Stimulated activated CD4-positive, alpha-beta T cell treated with anti-CD3 and anti-CD28 coated beads, TNF-alpha, amount 100 ng/mL, for 24 hours (primary cell): ENCODE measurements around the gene PRMT7.

Source experiments
- DNase-seq, 3 experiments: peaks; one replicate each; pipeline ENCODE4 v3.0.0-alpha.2; 2020; ENCODE audit warnings: low read depth in 3 of 3

PRMT7 gene

DNA sequence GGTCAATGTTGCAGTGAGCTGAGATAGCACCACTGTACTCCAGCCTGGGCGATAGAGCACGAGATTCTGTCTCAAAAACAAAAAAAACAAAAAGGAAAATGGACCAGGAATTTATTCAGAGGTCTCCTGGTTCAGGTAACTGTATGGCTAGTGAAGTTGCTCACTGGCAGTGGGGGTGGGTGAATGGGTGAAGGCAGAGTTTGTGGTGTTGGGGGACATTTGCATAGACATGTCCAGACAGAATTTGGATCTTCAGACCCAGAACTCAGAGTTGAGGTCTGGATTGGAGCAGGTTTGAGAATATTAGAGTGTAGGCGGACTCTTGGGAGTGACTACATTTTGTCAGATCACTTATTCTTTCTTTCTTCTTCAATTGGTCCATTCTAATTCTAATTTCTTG lies 82.5 kb downstream of the PRMT7 start:
- DNase-seq, result no peak

DNA sequence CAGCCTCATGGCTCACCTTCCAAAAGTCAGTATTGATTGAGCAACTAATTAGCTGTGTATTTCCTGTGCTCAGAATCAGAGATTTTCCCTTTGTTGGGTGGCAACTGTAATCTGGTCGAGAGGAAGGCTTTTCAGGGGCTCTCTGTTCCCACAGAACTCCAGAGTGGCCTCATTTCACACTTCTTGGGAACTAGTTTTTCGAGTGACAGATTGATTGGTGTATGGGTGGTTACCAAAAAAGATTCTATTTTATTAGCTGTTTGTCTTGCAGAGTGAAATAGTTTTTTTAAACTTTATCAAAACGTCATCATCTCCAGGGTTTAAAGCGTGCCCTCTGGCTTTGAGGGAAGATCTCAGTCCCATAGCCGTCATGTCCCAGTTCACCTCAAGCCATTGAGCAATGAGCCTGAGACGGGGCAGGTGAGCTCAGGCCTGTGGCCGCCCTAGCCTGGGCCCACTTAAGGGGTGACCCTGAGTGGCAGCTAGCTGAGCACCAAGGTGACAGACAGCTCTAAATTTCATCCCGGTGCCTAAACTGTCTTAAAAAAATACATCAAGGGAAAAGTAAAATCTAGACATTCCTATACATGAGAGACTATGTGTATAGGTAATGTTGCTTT lies 84.5 kb downstream of the PRMT7 start:
- DNase-seq, result no peak

DNA sequence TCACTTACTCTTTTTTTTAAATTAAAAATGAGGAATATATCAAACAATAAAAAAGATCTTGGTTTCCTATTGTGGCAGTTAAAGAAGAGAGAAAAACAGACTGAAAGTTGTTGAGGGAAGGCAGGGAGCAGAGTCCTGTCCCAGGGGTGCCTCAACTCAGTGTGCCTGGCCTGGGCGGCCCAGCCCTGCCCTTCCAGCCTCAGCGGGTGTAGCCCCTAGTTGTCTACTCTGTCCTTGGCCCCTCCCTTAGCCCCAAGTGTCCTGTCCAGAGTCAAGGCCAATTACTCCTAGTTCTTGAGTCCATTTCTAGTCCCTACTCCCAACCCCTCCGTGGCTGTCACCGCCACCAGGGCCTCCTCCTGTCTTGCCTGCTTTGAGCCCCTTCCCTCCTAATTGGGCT lies 85.0 kb downstream of the PRMT7 start:
- DNase-seq, result no peak

DNA sequence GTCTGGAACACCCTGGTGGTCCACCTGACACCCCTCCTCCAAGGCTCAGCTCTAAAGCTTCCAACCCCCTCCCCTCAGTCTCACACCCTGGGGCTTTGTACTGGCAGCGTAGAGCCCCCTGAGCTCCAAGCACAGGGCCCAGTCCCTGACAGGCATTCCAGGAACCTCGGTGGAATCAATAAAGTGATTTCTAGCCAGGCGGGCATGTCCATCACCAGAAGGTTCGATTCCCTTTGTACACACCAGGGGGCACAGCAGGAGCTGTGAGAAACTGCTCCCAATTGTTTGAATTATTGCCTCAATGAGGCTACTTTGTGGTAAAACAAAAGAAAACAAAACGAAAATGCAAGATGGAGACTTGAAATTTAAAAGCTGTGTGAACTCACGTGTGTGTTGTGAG lies 85.7 kb downstream of the PRMT7 start:
- peak in 2 of 3 experiments; percentile 15 to 41 for DNase-seq

DNA sequence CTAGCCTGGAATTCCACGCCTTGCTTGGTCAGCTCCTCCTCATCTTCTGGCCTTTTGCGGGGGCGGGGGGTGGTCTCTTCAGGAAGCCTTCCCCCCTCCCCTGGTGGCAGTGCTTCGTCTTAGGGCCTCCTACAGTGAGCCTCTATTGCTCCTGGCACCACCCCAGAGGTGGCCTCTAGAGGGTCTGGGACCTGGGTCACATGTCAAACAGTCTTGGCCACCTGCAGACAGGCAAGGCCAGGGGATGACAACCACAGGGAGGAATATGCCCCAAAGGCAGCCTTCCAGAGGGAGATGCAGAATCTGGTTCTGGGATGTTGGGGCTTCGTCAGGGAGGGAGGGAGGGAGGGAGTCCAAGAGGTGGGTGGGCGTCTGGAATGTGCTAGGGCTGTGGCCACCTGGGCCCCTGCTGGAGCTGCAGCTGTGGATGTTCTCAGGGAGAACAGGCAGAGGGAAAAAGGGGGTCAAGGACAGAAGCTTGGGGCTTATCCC lies 86.9 kb downstream of the PRMT7 start:
- DNase-seq, result no peak

DNA sequence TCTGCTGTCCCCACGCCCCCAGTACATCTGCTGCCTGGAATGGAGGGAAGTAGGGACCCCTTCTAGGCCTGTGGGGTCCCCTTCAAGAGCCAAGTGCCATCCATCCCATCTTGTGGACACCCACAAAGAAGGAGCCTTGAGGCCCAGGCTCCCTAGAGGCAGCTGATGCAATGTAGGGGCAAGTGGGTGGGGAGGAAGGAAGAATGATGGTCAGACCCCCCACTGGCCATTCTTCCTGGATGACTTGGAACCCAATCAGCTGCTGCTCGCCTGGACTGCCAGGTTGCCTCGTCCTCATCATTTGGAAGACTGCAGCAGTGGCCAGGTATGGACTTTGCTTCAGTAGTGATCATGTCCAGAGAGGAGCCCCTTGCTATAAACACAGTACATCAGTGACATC lies 88.6 kb downstream of the PRMT7 start:
- DNase-seq, result no peak

DNA sequence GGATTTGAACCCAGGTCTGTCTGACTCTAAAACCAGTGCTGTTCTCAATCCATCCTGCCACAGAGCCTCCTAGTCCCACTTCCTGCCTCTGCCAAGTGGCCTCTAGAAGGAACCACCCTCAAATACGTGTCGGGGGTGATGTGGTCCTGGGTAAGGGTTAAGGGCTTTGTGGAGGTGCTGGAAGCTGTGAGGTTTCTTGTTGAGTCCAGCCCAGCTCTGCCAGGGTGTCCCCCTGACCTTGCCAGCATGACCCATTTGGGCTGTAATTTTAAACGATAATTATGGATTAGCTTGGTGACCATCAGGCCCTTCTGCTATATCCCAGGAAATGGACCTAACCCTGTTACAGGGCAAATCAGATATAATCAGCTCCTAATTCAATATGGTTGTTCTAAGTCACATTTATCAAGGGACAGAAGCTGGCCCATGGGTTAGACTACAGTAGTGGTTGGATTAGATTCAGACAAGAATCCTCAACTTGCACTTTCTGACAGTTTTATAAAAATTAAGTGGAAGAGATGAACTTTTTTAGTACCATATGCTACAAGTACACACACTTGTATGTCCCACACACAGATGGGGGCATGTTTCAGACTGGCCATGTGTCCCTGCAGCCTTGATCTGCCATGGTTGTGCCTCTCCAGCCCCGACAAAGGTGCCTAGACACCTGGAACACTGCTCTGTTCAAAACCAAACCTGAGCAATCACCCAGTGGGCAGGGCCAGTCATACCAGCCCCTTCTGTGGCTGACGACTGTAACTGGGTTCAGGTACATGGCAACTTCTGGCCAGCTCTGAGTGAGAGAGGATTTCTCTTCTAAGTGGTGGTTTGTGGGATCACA lies 89.5 kb downstream of the PRMT7 start:
- peak in 1 of 3 experiments; percentile 9 for DNase-seq

DNA sequence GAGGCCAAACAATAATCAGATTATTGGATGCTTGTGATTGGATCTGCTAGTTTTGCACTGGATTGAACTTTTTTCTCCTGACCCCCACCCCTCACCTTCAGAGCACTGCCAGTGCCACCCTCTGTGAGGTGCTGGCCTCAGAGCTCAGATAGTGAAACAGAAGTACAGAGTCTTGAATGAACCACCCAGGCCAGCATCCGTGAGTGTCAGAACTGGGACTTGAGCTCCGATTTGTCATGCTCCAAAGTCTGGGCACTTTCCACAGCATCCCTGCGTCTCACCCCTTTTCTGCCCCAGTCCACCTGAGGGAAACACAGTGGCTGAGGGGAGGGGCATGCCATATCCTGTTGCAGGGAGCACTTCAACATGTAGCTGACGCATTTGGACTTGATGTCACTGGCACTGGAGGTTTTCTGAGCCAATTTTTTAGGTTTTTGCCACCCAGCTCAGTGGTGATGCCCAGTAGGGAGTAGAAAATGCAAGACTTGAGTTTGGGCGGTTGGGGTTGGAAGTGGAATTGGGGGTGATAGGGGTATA lies 90.2 kb downstream of the PRMT7 start:
- DNase-seq, result no peak

DNA sequence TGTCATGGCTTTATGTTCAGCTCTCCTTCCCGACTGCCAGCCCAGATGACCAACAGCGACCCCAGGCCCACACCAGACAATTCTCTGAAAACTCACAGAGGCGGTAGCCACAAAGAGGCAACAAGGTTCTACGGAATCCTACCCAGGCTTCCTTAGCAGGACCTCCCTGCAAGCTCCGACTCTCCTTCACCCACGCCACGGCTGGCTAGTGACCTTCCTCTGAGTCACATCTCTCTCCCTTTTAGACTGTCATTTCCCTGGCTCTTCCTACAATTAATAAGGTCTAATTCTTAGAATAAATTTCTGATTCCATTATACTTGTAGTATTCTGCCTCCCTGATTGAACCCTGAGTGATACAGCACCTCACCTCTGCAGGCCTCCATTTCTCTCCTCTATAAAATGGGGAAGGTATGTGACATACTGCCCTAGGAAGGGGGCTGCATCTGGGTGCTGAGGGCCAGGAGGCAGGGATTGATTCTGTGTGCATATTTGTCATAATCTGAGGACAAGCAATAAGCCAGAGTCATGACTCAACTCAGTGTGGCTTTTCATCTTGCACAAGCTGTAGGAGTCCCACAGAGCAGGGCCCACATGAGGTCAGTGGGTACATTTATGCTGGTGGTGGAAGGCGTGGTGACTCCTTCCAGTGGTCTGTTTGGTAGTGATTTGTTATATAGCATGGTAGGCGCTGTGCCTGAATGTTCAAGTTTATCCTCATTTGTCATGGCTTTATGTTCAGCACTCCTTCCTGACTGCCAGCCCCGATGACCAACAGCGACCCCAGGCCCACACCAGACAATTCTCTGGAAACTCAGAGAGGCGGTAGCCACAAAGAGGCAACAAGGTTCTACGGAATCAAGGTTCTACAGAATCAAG lies 91.3 kb downstream of the PRMT7 start:
- DNase-seq, result no peak

DNA sequence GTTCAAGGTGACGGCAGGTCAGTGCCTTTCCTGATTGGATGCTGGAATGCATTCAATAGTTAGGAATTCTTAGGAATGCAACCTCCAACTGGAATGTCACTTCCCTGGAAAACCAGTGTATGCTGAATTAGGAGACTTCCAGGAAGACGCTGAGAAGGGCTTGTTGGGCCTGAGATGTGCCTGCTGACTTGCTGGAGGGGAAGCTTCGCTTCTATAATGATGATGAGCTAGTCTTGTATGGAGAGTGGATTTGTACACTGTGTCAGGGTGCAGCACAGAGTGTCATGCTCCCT lies 91.9 kb downstream of the PRMT7 start:
- DNase-seq, result no peak

DNA sequence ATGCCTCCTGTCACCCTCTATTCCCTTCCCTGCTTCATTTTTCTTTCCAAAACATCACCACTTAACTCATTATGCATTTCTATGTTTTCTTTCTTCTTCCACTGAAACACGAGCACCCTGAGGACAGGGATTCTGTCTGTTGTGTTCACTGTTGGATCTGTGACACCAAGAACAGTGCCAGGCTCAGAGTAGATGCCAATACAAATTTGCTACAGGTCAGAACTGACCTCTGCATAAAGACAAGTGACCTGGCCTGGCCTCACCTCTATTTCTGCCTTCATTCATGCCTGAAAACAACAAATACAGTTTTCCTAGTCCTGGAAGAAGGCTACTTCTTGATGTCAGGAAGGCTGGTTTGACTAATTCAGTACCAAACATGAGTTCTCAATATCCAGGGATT lies 92.4 kb downstream of the PRMT7 start:
- no peak for DNase-seq

DNA sequence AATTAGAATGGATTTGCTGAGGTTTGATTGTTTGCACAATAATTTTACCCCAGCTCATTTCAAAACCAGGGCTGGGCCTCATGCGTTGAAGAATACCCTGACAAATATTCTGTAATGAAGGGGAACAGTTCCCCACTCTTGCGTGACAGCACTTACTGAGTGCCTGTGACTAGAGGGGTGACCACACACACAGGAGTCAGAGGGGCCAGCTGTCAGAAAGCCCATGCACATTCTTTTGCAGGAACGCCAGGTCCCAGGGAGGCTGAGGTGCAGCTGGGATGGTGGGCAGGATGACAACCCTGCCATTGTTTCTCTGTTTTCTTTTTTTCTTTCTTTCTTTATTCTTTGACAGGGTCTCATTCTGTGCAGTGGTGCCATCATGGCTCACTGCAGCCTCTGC lies 92.9 kb downstream of the PRMT7 start:
- no peak for DNase-seq

DNA sequence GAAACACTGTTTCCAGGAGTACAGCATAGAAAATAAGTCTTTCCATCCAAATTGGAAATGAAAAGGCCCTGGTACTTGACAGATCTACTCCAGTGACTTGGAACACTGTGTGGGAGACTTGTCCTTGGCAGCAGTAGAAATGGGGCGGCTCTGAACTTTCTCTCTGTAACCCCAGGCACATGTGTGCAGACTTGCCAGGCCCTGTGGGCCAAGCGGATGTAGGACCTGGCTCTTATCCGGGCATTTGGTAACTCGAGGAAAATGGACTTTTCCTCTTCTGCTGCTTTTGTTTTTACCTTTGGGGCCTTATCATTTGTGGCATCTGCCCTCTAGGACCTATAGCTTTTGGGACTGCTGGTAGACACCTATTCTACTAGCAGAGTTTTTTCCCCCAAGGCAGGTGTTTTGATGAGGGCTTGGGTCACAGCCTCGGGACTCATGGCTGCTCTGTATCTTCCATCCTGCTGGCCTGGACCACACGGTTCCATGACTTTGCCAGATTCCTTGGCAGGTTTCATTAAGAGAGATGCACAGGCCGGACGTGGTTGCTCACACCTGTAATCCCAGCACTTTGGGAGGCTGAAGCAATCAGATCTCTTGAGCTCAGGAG lies 94.0 kb downstream of the PRMT7 start:
- no peak for DNase-seq

DNA sequence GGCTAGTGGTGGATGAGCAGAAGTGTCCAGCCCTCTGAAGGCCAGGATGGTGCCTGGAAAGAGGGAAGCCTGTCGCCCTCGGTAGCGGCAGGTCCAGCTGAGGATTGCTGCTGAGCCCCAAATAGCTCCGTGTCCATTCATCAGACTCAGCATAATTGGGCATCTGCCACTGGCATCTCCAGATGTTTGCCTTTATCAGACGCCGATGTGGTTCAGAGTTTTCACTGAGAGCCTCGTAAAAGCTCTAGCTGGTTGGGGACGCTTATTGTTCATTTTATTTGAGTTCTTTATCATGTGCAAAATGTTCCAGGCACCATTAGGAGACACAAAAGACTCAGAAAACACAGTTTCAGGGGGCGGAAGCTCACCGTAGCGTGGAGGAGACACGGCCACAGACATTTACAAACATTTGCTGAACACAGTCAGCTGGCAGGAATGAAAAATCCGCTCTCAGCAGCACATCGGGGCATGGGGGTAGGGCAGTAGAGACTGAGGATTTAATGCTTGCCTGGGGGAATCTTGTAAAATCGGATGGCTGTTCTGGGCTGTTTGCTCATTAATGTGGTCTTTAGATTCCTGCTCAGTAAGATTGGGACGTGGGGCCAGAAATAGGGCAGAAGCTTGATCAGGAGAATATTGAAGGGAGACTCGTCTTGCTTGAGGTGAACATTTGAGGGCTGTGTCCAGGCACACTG lies 95.8 kb downstream of the PRMT7 start:
- DNase-seq, result no peak
